ENCODE measurements around the gene CCDC27. TPM values are rescaled to one million over a fixed set of nuclear protein-coding genes. Genes with fewer than 3 reads are reported as not detected.

The CCDC27 gene
- total and polyA plus RNA-seq, 2 donors (not counting 1 experiment from before 2014, with no cell fraction given): not detected

DNA sequence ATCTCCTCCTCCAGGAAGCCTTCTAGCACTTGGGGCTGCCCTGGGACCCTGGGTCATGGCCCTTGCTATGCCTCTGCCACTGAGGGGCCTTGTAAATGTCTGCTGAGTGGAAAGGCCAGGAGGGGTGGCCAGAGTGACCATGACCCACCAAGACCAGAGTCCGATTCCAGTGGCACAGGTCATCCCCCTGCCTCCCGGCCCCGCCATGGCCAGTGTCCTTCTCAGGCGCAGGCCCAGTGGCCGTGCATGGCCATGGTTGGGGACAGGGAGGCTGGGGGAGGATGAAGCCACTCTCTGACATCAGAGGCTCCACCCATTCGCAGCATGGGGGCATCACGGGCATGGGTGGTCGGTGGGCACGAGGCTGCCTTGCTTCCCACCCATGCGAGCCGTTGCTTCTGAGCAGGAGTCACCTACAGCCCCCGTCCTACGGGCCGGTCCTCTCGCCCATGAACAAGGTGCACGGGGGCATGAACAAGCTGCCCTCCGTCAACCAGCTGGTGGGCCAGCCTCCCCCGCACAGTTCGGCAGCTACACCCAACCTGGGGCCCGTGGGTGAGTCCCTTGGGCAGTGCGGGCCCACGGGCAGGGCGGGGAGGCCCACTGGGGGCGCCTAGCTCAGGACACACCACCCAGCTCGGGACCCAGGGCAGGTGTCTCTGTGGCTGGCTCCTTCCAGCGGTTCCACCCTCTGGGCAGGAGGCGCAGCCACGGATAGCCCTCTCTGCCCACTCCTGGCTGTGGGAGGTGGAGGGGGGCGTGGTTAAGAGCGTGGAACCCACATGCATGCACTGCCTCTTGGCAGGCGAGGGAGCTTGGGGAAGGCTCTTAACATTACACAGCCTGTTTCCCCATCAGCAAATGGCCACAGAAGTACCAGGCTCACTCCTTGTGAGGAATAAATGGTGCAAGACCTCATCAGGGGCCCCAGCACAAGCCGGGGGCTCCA, 22.4 kb upstream of the CCDC27 start:
- H3K27ac Mint-ChIP-seq: no peak overlapping the region
- H3K4me1 Mint-ChIP-seq: no peaks in the 10 kb centered on the region
- peaks cover 3% of the 10 kb centered on the region for H3K27me3 Mint-ChIP-seq
- TF ChIP-seq, protein P1, sequence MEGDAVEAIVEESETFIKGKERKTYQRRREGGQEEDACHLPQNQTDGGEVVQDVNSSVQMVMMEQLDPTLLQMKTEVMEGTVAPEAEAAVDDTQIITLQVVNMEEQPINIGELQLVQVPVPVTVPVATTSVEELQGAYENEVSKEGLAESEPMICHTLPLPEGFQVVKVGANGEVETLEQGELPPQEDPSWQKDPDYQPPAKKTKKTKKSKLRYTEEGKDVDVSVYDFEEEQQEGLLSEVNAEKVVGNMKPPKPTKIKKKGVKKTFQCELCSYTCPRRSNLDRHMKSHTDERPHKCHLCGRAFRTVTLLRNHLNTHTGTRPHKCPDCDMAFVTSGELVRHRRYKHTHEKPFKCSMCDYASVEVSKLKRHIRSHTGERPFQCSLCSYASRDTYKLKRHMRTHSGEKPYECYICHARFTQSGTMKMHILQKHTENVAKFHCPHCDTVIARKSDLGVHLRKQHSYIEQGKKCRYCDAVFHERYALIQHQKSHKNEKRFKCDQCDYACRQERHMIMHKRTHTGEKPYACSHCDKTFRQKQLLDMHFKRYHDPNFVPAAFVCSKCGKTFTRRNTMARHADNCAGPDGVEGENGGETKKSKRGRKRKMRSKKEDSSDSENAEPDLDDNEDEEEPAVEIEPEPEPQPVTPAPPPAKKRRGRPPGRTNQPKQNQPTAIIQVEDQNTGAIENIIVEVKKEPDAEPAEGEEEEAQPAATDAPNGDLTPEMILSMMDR (IDR thresholded peaks at IDR 0.05): no peak
- no peak for TF ChIP-seq EZH2 (IDR thresholded peaks at IDR 0.05; ENCODE audit: borderline replicate concordance, insufficient read depth, low read depth, low read length, poor library complexity, severe bottlenecking)
- intact Hi-C loops (cut with micrococcal nuclease): no loop called here
- DNase-seq: no peak
- no peak overlapping the region for H3K27ac ChIP-seq (ENCODE audit: low read length in 2 of 2)
- no peak overlapping the region for H3K4me3 Mint-ChIP-seq
- no peak overlapping the region for H2AFZ ChIP-seq (ENCODE audit: insufficient read depth, low read depth, low read length, poor library complexity, severe bottlenecking)
- H3K36me3 ChIP-seq (replicated peaks in 1 of 2; ENCODE audit: control extremely low read depth in 1 of 2, control insufficient read depth in 1 of 2, extremely low read depth in 1 of 2, insufficient read depth in 2 of 2, low read length in 1 of 2): no peaks in the 10 kb centered on the region
- no peaks in the 10 kb centered on the region for H4K20me1 ChIP-seq (ENCODE audit: control insufficient read depth, insufficient read depth, low read length, poor library complexity, severe bottlenecking)
- no peak overlapping the region for H3K9ac ChIP-seq (ENCODE audit: low read length)
- H3K4me3 ChIP-seq (ENCODE audit: control extremely low read depth in 1 of 5, extremely low read depth in 1 of 5, insufficient read depth in 1 of 5, low read depth in 2 of 5, low read length in 4 of 5): no peak overlapping the region
- H3K27me3 ChIP-seq (replicated peaks in 1 of 4; ENCODE audit: control extremely low read depth in 1 of 4, control insufficient read depth in 3 of 4, insufficient read depth in 4 of 4, low read length in 3 of 4): no peaks in the 10 kb centered on the region
- no peak for ATAC-seq (ENCODE audit: low read depth)
- H3K4me2 ChIP-seq (replicated peaks; ENCODE audit: low read depth, low read length, poor library complexity, severe bottlenecking): no peak overlapping the region
- 86% methylated on average over 27 of the region's 32 CpGs for WGBS (ENCODE audit: insufficient coverage)
- H3K4me1 ChIP-seq (ENCODE audit: control insufficient read depth in 2 of 2, insufficient read depth in 2 of 2, low read length in 2 of 2): no peaks in the 10 kb centered on the region
- H3K9me3 Mint-ChIP-seq (ENCODE audit: insufficient read depth): no peaks in the 10 kb centered on the region
- peaks cover 0 to 3% (median 0%) of the 10 kb centered on the region in 3 donors for H3K9me3 ChIP-seq (ENCODE audit: control extremely low read depth in 1 of 3, control insufficient read depth in 2 of 3, insufficient read depth in 1 of 3, low read length in 2 of 3)
- H3K79me2 ChIP-seq (ENCODE audit: control insufficient read depth, insufficient read depth, low read length): no peaks in the 10 kb centered on the region
- ChIA-PET CTCF (interaction anchor here (0.9 to 2.2 kb wide), 3 partner anchors 8 to 239 kb away, joined by 3 to 7 read pairs (median 3); no protein-coding TSS in a partner anchor), POLR2A (no interaction called here)
